ENCODE measurements around the gene RMRP. TPM values are rescaled to one million over a fixed set of nuclear protein-coding genes. Genes with fewer than 3 reads are reported as not detected.

Gene RMRP
- total and polyA plus RNA-seq, 12 donors, result 885 to 23,366 (median 6,693) TPM; not detected in 1

GRCh38 chr9:35667939-35668338 lies 10.1 kb upstream of the RMRP start:
- H3K36me3 ChIP-seq (replicated peaks in 1 of 2), result no peaks in the 10 kb centered on the region
- no peak for DNase-seq
- H3K27ac ChIP-seq, result no peak overlapping the region
- TF ChIP-seq POLR2A (IDR thresholded peaks at IDR 0.05), result no peak
- TF ChIP-seq, protein P1, sequence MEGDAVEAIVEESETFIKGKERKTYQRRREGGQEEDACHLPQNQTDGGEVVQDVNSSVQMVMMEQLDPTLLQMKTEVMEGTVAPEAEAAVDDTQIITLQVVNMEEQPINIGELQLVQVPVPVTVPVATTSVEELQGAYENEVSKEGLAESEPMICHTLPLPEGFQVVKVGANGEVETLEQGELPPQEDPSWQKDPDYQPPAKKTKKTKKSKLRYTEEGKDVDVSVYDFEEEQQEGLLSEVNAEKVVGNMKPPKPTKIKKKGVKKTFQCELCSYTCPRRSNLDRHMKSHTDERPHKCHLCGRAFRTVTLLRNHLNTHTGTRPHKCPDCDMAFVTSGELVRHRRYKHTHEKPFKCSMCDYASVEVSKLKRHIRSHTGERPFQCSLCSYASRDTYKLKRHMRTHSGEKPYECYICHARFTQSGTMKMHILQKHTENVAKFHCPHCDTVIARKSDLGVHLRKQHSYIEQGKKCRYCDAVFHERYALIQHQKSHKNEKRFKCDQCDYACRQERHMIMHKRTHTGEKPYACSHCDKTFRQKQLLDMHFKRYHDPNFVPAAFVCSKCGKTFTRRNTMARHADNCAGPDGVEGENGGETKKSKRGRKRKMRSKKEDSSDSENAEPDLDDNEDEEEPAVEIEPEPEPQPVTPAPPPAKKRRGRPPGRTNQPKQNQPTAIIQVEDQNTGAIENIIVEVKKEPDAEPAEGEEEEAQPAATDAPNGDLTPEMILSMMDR (IDR thresholded peaks at IDR 0.05), result no peak
- no peak overlapping the region for H3K4me3 ChIP-seq
- intact Hi-C loops (cut with DNase I), result no loop called here
- H3K27me3 ChIP-seq, result no peaks in the 10 kb centered on the region
- H3K9me3 ChIP-seq (replicated peaks in 1 of 3), result no peaks in the 10 kb centered on the region
- H3K4me1 ChIP-seq (replicated peaks in 1 of 2), result peaks cover 12 to 14% of the 10 kb centered on the region in 2 donors
- WGBS, 4 donors, result 94 to 98% (median 97%) methylated on average over 3 of the region's 3 CpGs

GRCh38 chr9:35666549-35666948 lies 8.7 kb upstream of the RMRP start:
- no peak overlapping the region for H3K27ac ChIP-seq
- H3K36me3 ChIP-seq (replicated peaks in 1 of 2), result no peaks in the 10 kb centered on the region
- intact Hi-C loops (cut with DNase I), result no loop called here
- peaks cover 12 to 17% of the 10 kb centered on the region in 2 donors for H3K4me1 ChIP-seq (replicated peaks in 1 of 2)
- no peaks in the 10 kb centered on the region for H3K27me3 ChIP-seq
- no peaks in the 10 kb centered on the region for H3K9me3 ChIP-seq (replicated peaks in 1 of 3)
- 88 to 95% (median 91%) methylated on average over 5 of the region's 5 CpGs for WGBS, 4 donors
- no peak overlapping the region for H3K4me3 ChIP-seq
- no peak for DNase-seq
- TF ChIP-seq, protein P1 (IDR thresholded peaks at IDR 0.05), result no peak
- no peak for TF ChIP-seq POLR2A (IDR thresholded peaks at IDR 0.05)

DNA sequence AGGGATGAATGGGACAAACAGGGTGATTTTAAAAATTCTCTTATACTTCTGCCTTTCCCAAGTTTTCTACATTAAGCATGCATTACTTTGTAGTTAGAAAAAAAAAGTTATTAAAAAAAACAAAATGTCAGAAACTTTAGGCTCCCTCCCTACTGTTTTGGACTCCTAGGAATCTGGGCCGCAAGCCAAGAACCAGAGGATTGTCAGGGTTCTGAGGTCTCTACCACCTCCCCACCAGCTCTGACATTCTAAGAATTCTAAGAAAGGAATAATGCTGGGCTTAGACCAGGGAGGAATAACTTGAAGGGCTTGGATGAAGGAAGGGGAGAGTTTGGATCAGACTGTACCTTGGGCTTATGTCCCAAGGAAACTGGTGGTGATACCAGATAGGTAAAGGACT lies 8.2 kb upstream of the RMRP start:
- no peaks in the 10 kb centered on the region for H3K36me3 ChIP-seq (replicated peaks in 1 of 2)
- H3K9me3 ChIP-seq (replicated peaks in 1 of 3), result no peaks in the 10 kb centered on the region
- peak in 1 of 7 donors; percentile 33 for DNase-seq
- H3K27me3 ChIP-seq, result no peaks in the 10 kb centered on the region
- intact Hi-C loops (cut with DNase I), result no loop called here
- H3K4me3 ChIP-seq, result no peak overlapping the region
- 75 to 85% (median 79%) methylated on average over 1 of the region's 1 CpG for WGBS, 4 donors
- H3K27ac ChIP-seq, result no peak overlapping the region
- H3K4me1 ChIP-seq (replicated peaks in 1 of 2), result peaks cover 12 to 22% of the 10 kb centered on the region in 2 donors
- TF ChIP-seq, protein P1 (IDR thresholded peaks at IDR 0.05), result no peak
- TF ChIP-seq POLR2A (IDR thresholded peaks at IDR 0.05), result no peak

- H3K27ac ChIP-seq, result peak overlapping the region in 3 of 5 donors; percentile 20 to 46 (median 44)
- H3K4me3 ChIP-seq, result peak overlapping the region in 2 of 4 donors; percentile 47 to 64
- no peaks in the 10 kb centered on the region for H3K36me3 ChIP-seq (replicated peaks in 1 of 2)
- intact Hi-C loops (cut with DNase I), result no loop called here
- WGBS, 4 donors, result 32 to 40% (median 35%) methylated on average over 5 of the region's 5 CpGs
- H3K4me1 ChIP-seq (replicated peaks in 1 of 2), result peaks cover 12 to 28% of the 10 kb centered on the region in 2 donors
- H3K9me3 ChIP-seq (replicated peaks in 1 of 3), result no peaks in the 10 kb centered on the region
- H3K27me3 ChIP-seq, result no peaks in the 10 kb centered on the region
- TF ChIP-seq, protein P1 (IDR thresholded peaks at IDR 0.05), result no peak
- TF ChIP-seq POLR2A (IDR thresholded peaks at IDR 0.05), result no peak
- DNase-seq, result no peak
These were observed 7.6 kb upstream of the RMRP start for GRCh38 chr9:35665471-35665818.
